HG03520 (cell line): ENCODE data around the gene HARS2.
"Not testable (repeated sequence)": the region's sequence is repeated elsewhere in the genome, so short reads cannot be mapped to it uniquely, and the experiment has no call there.

Experiments used
- ATAC-seq: cut with Tn5 transposase; IDR thresholded peaks from one replicate; pipeline ENCODE4 v1.9.1; 2021; ENCODE audit warnings: mild to moderate bottlenecking, moderate library complexity; ENCODE audit not compliant: unreplicated experiment

Gene HARS2

GRCh38 chr5:140696891-140697492, 5.7 kb downstream of the HARS2 start:
- ATAC-seq, result no peak

GRCh38 chr5:140700177-140701144, 9.2 kb downstream of the HARS2 start, which contains the start of gene ZMAT2:
ZMAT2 (plus strand) TSS chr5:140700447; CDS start chr5:140700461, 14 bp downstream.
- peak; percentile 97 for ATAC-seq

- ATAC-seq, result no peak
These were observed 16.6 kb downstream of the HARS2 start for GRCh38 chr5:140707812-140708211.

GRCh38 chr5:140708787-140709186, 17.5 kb downstream of the HARS2 start:
- not testable (repeated sequence) for ATAC-seq

GRCh38 chr5:140710899-140711552, 19.8 kb downstream of the HARS2 start:
- ATAC-seq, result peak; percentile 92

- no peak for ATAC-seq
These were observed 20.5 kb downstream of the HARS2 start for GRCh38 chr5:140711794-140712193.

- ATAC-seq, result no peak
These were observed 22.4 kb downstream of the HARS2 start for GRCh38 chr5:140713562-140714094.

- ATAC-seq, result not testable (repeated sequence)
These were observed 25.0 kb downstream of the HARS2 start for GRCh38 chr5:140716238-140716637.

GRCh38 chr5:140718266-140718592, 27.0 kb downstream of the HARS2 start:
- ATAC-seq, result no peak

GRCh38 chr5:140720738-140721137, 29.5 kb downstream of the HARS2 start:
- ATAC-seq, result not testable (repeated sequence)

- ATAC-seq, result not testable (repeated sequence)
These were observed 30.1 kb downstream of the HARS2 start for GRCh38 chr5:140721395-140721794.

GRCh38 chr5:140725799-140726471, 34.7 kb downstream of the HARS2 start:
- peak; percentile 97 for ATAC-seq

- no peak for ATAC-seq
These were observed 41.8 kb downstream of the HARS2 start for GRCh38 chr5:140733098-140733497.

- no peak for ATAC-seq
These were observed 43.1 kb downstream of the HARS2 start for GRCh38 chr5:140734354-140734753.

- no peak for ATAC-seq
These were observed 46.2 kb downstream of the HARS2 start for GRCh38 chr5:140737486-140737885.

- no peak for ATAC-seq
These were observed 50.7 kb downstream of the HARS2 start for GRCh38 chr5:140741967-140742366.
